ENCODE measurements around the gene ZNF467. TPM values are rescaled to one million over a fixed set of nuclear protein-coding genes. Genes with fewer than 3 reads are reported as not detected.

The ZNF467 gene
- total RNA-seq, 1 donor from 2014 or later: 64.2 TPM

GRCh38 chr7:149735181-149735602 is 38.2 kb downstream of the ZNF467 start:
- DNase-seq (ENCODE audit: low spot score): no peak
- Mint-ChIP-seq H3K4me3 (ENCODE audit: unreplicated experiment) (no peak overlapping the region), H3K36me3 (ENCODE audit: low read depth, unreplicated experiment) (peaks cover 14% of the 10 kb centered on the region), H3K27me3 (ENCODE audit: unreplicated experiment) (peaks cover 8% of the 10 kb centered on the region), H3K4me1 (ENCODE audit: unreplicated experiment) (peaks cover 11% of the 10 kb centered on the region), H3K9me3 (ENCODE audit: unreplicated experiment) (no peaks in the 10 kb centered on the region), H3K27ac (ENCODE audit: unreplicated experiment) (no peak overlapping the region)
- no peak for TF ChIP-seq CTCF (IDR thresholded peaks at IDR 0.05; ENCODE audit: unreplicated experiment)

GRCh38 chr7:149734791-149735075 is 38.7 kb downstream of the ZNF467 start:
- H3K4me1 Mint-ChIP-seq (ENCODE audit: unreplicated experiment): peaks cover 11% of the 10 kb centered on the region
- H3K4me3 Mint-ChIP-seq (ENCODE audit: unreplicated experiment): no peak overlapping the region
- TF ChIP-seq CTCF (IDR thresholded peaks at IDR 0.05; ENCODE audit: unreplicated experiment): no peak
- no peaks in the 10 kb centered on the region for H3K9me3 Mint-ChIP-seq (ENCODE audit: unreplicated experiment)
- peaks cover 14% of the 10 kb centered on the region for H3K36me3 Mint-ChIP-seq (ENCODE audit: low read depth, unreplicated experiment)
- H3K27me3 Mint-ChIP-seq (ENCODE audit: unreplicated experiment): peaks cover 7% of the 10 kb centered on the region
- H3K27ac Mint-ChIP-seq (ENCODE audit: unreplicated experiment): no peak overlapping the region
- no peak for DNase-seq (ENCODE audit: low spot score)

DNA sequence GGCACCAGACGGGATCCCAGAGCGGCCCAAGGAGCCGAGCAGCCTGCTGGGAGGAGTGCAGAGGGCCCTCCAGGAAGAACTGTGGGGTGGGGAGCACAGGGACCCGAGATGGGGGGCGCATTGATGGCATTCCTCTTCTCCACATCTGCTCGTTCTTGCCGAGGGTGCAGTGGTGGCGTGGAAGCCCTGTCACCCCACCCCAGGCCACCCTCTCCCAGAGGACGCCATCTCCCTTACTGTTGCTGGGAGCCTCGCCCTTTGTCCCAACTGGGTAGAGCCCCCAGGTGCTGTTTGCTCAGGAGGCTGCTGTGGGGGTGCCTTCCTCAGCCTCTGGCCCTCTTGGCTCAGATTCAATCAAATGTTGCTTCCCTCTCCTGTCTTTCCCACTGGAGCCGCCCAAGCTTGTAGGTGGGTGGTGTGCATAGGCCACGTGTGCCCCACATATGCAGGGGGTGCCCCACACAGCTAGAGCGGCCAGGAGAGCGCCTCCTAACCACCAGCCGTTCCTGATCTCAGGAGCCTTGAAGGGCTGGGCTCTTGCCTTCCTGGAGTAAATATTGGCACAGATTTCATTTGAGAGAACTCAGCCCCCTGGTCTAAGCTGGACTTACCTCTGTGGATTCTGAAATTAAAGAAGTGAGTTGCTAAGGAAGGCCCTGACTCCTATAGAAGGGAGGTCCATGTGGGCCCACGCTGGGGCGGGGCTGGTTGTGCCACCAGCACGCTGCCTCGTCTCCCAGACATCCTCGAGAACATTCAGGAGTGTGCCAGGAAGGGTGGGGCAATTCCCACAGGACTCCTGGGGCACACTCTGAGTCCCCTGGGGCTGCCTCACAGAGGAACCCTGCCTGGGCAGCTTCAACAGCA is 39.2 kb downstream of the ZNF467 start:
- H3K4me3 Mint-ChIP-seq (ENCODE audit: unreplicated experiment): no peak overlapping the region
- no peak for TF ChIP-seq CTCF (IDR thresholded peaks at IDR 0.05; ENCODE audit: unreplicated experiment)
- H3K27ac Mint-ChIP-seq (ENCODE audit: unreplicated experiment): no peak overlapping the region
- H3K36me3 Mint-ChIP-seq (ENCODE audit: low read depth, unreplicated experiment): peaks cover 19% of the 10 kb centered on the region
- no peaks in the 10 kb centered on the region for H3K9me3 Mint-ChIP-seq (ENCODE audit: unreplicated experiment)
- DNase-seq (ENCODE audit: low spot score): no peak
- H3K27me3 Mint-ChIP-seq (ENCODE audit: unreplicated experiment): peaks cover 6% of the 10 kb centered on the region
- peaks cover 11% of the 10 kb centered on the region for H3K4me1 Mint-ChIP-seq (ENCODE audit: unreplicated experiment)

DNA sequence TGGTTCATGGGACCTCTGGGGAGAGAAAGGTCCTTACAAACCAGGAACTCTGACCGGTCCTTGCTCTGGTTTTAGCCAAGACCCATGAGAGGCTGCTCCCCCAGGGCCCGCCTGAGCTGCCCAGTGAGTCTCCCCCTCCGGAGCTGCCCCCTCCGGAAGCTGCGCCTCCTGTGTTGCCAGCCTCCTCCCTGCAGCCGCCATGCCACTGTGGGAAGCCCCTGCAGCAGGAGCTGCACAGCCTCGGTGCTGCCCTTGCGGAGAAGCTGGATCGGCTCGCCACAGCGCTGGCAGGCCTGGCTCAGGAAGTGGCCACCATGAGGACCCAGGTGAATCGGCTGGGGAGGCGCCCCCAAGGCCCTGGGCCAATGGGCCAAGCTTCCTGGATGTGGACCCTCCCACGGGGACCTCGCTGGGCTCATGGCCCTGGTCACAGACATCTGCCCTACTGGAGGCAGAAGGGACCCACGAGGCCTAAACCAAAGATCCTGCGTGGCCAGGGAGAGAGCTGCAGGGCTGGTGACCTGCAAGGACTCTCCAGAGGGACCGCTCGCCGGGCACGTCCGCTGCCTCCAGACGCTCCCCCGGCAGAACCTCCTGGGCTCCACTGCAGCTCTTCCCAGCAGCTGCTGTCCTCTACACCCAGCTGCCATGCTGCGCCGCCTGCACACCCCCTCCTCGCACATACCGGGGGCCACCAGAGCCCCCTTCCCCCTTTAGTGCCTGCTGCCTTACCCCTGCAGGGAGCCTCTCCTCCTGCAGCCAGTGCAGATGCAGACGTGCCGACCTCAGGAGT is 40.1 kb downstream of the ZNF467 start:
- Mint-ChIP-seq H3K9me3 (ENCODE audit: unreplicated experiment) (no peaks in the 10 kb centered on the region), H3K4me3 (ENCODE audit: unreplicated experiment) (no peak overlapping the region), H3K4me1 (ENCODE audit: unreplicated experiment) (peaks cover 12% of the 10 kb centered on the region), H3K36me3 (ENCODE audit: low read depth, unreplicated experiment) (peaks cover 19% of the 10 kb centered on the region), H3K27ac (ENCODE audit: unreplicated experiment) (no peak overlapping the region), H3K27me3 (ENCODE audit: unreplicated experiment) (peaks cover 6% of the 10 kb centered on the region)
- DNase-seq (ENCODE audit: low spot score): no peak
- no peak for TF ChIP-seq CTCF (IDR thresholded peaks at IDR 0.05; ENCODE audit: unreplicated experiment)

GRCh38 chr7:149732611-149733010 is 40.8 kb downstream of the ZNF467 start:
- DNase-seq (ENCODE audit: low spot score): no peak
- H3K27ac Mint-ChIP-seq (ENCODE audit: unreplicated experiment): no peak overlapping the region
- no peaks in the 10 kb centered on the region for H3K9me3 Mint-ChIP-seq (ENCODE audit: unreplicated experiment)
- H3K4me3 Mint-ChIP-seq (ENCODE audit: unreplicated experiment): no peak overlapping the region
- peaks cover 19% of the 10 kb centered on the region for H3K4me1 Mint-ChIP-seq (ENCODE audit: unreplicated experiment)
- no peak for TF ChIP-seq CTCF (IDR thresholded peaks at IDR 0.05; ENCODE audit: unreplicated experiment)
- H3K27me3 Mint-ChIP-seq (ENCODE audit: unreplicated experiment): peaks cover 6% of the 10 kb centered on the region
- H3K36me3 Mint-ChIP-seq (ENCODE audit: low read depth, unreplicated experiment): peaks cover 19% of the 10 kb centered on the region
